HG03571 (cell line): ENCODE data around the gene IFIH1.

Experiments used
- ATAC-seq: cut with Tn5 transposase; IDR thresholded peaks from one replicate; pipeline ENCODE4 v1.9.1; 2021; ENCODE audit not compliant: unreplicated experiment

Gene IFIH1

DNA sequence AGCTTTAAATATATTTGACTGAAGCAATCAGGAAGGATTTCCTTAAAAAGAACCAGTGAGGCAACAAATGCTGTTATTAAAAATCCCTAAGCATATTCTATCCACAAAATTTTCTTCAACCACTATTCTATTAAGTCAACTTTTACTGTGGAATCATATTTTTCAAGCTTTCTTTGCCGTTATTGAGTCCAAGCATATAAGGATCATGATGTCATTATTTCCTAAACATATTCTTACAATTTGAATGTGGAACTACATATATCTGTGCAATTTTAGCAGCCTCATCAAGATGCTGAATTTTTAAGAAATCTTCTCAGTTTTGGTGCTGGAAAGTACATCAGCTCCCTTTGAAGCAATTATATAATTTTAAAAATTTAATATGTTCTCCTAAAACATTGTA, 5.6 kb downstream of the IFIH1 start:
- no peak for ATAC-seq

- peak; percentile 54 for ATAC-seq
Measured at GRCh38 chr2:162308747-162309503, 9.6 kb downstream of the IFIH1 start.

GRCh38 chr2:162305901-162306300, 12.6 kb downstream of the IFIH1 start:
- ATAC-seq, result no peak

- no peak for ATAC-seq
Measured at GRCh38 chr2:162301877-162302276, 16.6 kb downstream of the IFIH1 start.

DNA sequence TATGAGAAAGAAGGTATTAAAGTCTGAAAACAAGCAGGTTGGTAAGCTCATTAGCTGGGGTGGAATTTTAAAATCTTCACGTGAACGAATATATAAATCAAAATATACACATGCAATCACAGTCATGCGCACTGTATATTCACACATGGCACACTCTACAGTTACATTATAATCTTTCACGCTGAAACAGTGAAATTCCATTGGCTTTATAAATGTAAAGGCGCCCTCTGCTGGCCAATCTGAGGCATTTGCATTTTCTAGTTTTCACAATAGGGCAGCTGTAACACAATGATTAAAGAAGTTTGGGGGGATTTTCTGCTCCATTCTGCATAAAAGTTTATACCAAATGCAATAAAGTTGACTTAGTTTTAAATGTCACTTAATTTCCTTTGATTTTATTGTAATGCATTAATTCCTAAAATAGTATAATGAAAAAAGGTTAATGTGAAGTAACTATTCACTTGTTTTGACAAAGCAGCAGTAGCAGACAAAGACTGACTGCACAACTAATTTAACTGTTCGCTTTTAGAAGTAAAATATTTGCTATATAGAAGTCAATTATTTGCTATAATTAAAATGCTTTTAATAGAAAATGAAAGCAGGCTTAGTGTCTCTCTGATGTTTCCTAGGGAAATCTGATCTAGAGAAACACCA, 17.2 kb downstream of the IFIH1 start:
- peak; percentile 62 for ATAC-seq

DNA sequence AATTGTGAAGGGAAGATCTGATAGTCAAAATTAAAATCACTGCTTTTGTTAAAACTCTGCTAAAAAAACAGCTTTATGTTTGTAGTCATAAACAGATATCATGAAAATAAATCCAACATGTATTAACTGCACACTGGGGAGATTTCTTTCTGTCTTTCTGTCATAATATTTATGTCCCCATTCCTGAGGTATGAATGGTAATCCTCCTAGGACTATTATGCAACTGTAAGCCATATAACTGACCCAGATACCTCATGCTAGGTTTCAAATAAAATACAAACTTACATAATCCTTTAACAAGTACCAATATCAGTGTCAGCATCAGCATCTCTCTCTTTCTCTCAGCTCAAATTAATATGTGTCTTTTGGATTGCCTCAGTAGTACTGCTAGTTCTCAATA, 18.2 kb downstream of the IFIH1 start:
- ATAC-seq, result no peak

DNA sequence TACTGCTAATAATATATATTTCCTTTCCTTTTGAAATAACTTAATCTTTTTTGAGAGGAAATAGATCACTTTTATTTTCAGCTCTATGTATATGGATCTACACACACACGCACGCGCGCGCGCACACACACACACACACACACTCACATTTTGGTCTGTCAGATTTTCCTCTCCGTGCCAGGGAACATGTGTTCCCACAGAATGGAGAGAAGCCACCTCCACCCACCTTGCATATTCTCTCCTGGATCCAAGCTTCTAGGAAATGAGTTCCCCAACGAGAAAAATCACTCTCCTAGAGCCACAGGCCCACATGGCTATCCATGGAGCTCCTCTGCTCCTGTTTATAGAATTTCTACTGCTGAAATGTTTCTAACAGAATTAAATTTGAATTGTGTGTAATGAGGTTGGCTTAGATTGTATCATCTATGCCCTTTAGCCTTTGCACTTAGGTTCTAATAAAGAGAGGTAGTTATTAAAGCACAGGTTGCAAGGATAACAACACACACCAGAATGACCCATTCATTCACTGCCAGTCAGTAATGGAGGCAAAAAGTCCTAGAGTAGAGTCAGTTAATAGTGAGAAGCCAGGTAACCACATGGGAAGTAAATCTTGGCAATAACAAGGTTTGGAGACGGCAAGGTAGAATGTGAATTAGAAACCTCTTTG, 19.7 kb downstream of the IFIH1 start:
- no peak for ATAC-seq

GRCh38 chr2:162297925-162298552, 20.4 kb downstream of the IFIH1 start:
- ATAC-seq, result peak; percentile 52

GRCh38 chr2:162295009-162295408, 23.5 kb downstream of the IFIH1 start:
- ATAC-seq, result no peak

DNA sequence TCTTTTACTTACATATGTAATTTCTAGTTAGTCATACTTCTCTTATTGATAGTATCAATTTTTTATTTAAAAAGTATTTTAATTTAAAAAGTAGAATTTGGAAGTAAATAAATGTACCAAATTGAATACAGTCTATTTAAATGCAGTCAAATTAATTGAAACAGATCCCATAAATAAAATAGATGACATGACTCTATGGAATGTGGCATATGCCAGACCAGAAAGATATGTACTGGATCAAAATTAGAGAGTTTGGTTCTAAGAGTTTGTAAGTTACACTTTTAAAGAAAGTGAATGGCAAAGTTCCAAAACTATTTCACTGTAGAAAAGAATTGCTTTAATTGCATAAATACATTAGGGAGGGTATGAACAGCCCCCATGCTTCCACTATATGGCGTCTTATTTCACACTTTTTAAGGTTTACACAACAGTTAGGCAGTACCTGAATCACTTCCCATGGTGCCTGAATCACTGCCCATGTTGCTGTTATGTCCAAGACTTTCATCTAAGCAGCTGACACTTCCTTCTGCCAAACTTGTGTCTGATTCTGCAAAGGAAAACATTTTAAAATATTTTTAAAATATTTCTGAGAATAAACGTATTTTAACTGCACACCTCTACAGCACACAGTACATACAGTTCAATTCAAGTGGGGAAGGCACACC, 25.2 kb downstream of the IFIH1 start:
- no peak for ATAC-seq

GRCh38 chr2:162291748-162292147, 26.7 kb downstream of the IFIH1 start:
- ATAC-seq, result no peak

DNA sequence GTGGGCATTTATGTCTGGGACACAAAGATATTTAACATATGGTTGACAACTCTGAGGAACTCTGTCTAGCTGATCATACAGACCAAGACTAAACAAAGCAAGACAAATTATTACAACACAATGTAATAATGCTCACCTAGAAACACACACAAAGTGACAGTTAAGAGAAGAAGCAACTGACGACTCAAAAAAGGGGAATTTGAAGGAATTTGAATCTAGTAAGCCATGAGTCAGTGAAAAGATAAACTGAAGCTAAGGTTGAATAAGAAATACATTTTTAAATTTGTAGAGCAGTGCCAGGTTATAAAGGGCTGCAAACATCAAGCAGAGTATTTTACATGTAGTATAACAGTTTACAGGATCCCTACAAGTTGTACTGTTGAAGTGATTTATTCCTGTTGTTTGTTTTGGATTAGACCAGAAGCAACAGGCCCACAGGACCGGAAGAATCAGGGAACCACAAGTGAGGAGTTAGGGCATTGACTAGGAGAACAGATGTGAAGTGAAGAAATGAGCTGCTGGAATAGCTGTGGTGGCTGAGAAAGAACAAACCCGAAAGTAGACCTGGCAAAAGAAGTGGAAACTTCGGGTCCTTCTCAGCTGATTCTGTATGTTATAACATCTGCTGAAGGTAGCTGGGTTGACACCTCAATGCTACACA, 35.6 kb downstream of the IFIH1 start:
- no peak for ATAC-seq

DNA sequence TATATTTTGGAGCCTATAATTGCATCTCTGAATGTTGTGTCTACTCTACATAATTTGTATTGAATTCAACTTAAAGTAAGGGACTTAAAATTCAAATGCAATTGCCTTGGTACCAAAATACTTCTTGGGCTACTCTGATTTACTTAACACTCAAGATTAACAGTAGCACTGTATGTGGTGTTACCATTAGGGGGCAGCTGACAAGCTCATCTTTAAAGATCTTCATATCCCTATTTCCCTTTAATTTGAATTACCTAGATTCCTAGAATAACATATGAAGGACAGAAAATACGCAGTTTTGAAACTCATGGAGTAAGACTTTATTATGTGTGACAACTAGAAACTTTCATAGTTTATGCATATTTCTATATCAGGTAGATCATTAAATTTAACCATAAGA, 37.8 kb downstream of the IFIH1 start:
- ATAC-seq, result no peak

GRCh38 chr2:162277381-162277780, 41.1 kb downstream of the IFIH1 start:
- ATAC-seq, result no peak

GRCh38 chr2:162267996-162268395, 50.5 kb downstream of the IFIH1 start:
- no peak for ATAC-seq

DNA sequence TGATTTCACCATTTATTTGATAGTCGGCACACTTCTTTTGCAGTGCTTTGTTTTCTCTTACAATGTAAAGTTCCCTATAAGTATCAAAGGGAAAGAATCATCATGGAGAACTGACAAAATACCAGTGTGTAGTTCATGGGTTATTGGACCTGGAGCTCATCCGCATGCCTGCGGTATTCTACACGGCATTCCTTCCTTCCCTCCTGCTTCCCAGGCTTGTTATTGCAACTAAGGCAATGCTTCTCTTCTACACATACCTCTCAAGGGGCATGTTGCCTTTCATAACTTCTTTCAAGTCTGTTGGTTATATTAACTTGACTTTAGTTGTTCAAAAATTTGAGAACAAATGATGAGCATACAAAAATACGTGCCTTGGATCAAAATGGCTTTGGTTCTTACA, 51.0 kb downstream of the IFIH1 start:
- no peak for ATAC-seq

GRCh38 chr2:162266460-162266760, 52.1 kb downstream of the IFIH1 start:
- no peak for ATAC-seq

- ATAC-seq, result no peak
Measured at GRCh38 chr2:162265666-162266459, 52.6 kb downstream of the IFIH1 start.

GRCh38 chr2:162261032-162261945, 57.2 kb downstream of the IFIH1 start:
- peak; percentile 59 for ATAC-seq
